ENCODE results near the gene PRAMEF1. TPM values are rescaled to one million over a fixed set of nuclear protein-coding genes. Genes with fewer than 3 reads are reported as not detected.
"Not testable (repeated sequence)": the region's sequence is repeated elsewhere in the genome, so short reads cannot be mapped to it uniquely, and the experiment has no call there.

The PRAMEF1 gene
- polyA plus RNA-seq, 1 donor from 2014 or later = not detected

DNA sequence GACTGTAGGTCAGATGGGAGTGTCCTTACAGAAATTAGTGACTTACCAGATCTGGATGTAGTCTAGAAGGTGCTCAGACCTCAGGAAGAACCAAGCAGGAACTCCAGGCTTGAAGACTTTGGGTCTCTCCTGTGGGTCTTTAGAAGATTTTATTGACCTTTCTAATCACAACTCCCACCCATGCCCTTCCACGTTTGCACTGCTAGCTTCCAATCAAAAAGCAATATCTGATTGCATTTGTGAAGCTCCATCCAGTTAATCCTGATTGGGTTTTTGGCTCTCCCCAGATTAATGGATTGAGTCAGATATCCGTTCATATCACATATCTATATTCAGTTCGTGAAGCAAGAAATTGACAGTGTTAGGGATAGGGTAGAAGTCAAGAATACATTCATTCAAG is 40.1 kb downstream of the PRAMEF1 start, which contains the start of gene PRAMEF11:
PRAMEF11 (minus strand) TSS at position 101 of the 400 bp plus-strand sequence. CDS start 2,621 bp downstream, outside the sequence.
- H3K4me2 ChIP-seq (ENCODE audit: low read length); H3K36me3 ChIP-seq (ENCODE audit: insufficient read depth, low read length); H3K9me2 ChIP-seq (ENCODE audit: insufficient read depth, low read length); H3K27me3 ChIP-seq (ENCODE audit: insufficient read depth, low read depth, low read length); H3K4me3 ChIP-seq (ENCODE audit: low read length); H3F3A ChIP-seq (ENCODE audit: insufficient read depth, low read length, poor library complexity, severe bottlenecking); H3K27ac ChIP-seq (ENCODE audit: low read length); H3K9ac ChIP-seq (ENCODE audit: low read length); H4K20me1 ChIP-seq (ENCODE audit: insufficient read depth); H2AFZ ChIP-seq (ENCODE audit: low read depth, low read length); H3K9me3 ChIP-seq (ENCODE audit: low read length); H3K79me2 ChIP-seq (replicated peaks; ENCODE audit: insufficient read depth, low read length): not testable (repeated sequence)

DNA sequence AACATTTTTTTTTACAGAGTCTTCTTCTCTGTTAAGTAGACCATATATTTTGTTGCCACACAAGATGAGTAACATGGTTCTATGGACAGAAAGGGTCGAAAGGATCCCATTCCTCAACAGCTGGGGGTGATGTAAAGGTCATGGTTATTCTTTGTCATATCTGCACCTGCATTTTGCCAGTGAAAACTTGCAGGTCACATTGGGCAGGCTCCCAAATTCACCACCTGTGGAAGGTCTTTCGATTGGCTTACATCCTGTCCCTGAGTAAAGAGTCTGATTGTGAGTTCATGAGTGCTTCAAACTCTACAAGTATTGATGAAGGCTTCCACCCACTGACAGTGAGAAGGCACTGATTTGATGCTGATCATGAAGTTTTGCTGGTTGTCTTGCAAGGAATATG is 42.1 kb downstream of the PRAMEF1 start:
- H2AFZ ChIP-seq (ENCODE audit: low read depth, low read length); H3K9ac ChIP-seq (ENCODE audit: low read length); H3K9me2 ChIP-seq (ENCODE audit: insufficient read depth, low read length); H3K79me2 ChIP-seq (replicated peaks; ENCODE audit: insufficient read depth, low read length); H3K27me3 ChIP-seq (ENCODE audit: insufficient read depth, low read depth, low read length); H3K9me3 ChIP-seq (ENCODE audit: low read length); H3K36me3 ChIP-seq (ENCODE audit: insufficient read depth, low read length); H3K4me3 ChIP-seq (ENCODE audit: low read length); H3F3A ChIP-seq (ENCODE audit: insufficient read depth, low read length, poor library complexity, severe bottlenecking); H3K4me2 ChIP-seq (ENCODE audit: low read length); H3K27ac ChIP-seq (ENCODE audit: low read length); H4K20me1 ChIP-seq (ENCODE audit: insufficient read depth): not testable (repeated sequence)

Other genes starting within 250 kb of the PRAMEF1 start
- 0.22 TPM in 1 of 2 replicates, not detected in the other for gene DHRS3, start 173.2 kb upstream of the PRAMEF1 start, polyA plus RNA-seq
- gene AADACL4, start 147.3 kb upstream of the PRAMEF1 start, polyA plus RNA-seq = not detected in 2 replicates
- not detected in 2 replicates for gene AADACL3, start 75.3 kb upstream of the PRAMEF1 start, polyA plus RNA-seq
- not detected in 2 replicates for gene CFAP107, start 45.2 kb upstream of the PRAMEF1 start, polyA plus RNA-seq
- not detected in 2 replicates for gene PRAMEF12, start 17.7 kb upstream of the PRAMEF1 start, polyA plus RNA-seq
- not detected in 2 replicates for gene PRAMEF11, start 40.0 kb downstream of the PRAMEF1 start, polyA plus RNA-seq
- not detected in 2 replicates for gene HNRNPCL1, start 57.3 kb downstream of the PRAMEF1 start, polyA plus RNA-seq
- not detected in 2 replicates for gene PRAMEF2, start 65.7 kb downstream of the PRAMEF1 start, polyA plus RNA-seq
- not detected in 2 replicates for gene PRAMEF4, start 94.8 kb downstream of the PRAMEF1 start, polyA plus RNA-seq
- gene PRAMEF10, start 106.9 kb downstream of the PRAMEF1 start, polyA plus RNA-seq = not detected in 2 replicates
- gene PRAMEF7, start 125.2 kb downstream of the PRAMEF1 start, polyA plus RNA-seq = not detected in 2 replicates
- gene PRAMEF6, start 156.2 kb downstream of the PRAMEF1 start, polyA plus RNA-seq = not detected in 2 replicates

All from neural cell (in vitro differentiated cells).